Measurements from ENCODE around the gene ARL9.

Gene ARL9

DNA sequence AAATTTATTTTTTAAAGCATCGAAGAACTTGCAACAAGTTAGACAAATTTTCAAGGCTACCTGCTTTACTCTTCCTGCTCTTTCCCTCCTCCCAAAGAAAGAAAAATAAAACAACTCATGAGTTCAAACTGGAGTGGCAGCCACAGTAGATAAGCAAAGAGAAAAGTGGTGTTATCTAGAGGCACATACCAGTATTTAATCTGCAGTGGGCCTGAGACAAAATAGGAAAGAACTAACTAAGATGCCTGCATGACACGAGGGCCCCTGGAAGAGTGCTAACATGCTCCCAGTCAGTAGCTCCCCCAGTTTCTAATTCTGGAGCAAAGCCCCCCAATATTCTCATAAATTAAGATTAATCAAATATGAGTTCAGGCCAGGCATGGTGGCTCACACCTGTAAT is 7.9 kb downstream of the ARL9 start:
- no peaks in the 10 kb centered on the region for H3K36me3 Mint-ChIP-seq (ENCODE audit: low read depth)
- H3K27ac Mint-ChIP-seq: no peak overlapping the region
- peaks cover 5% of the 10 kb centered on the region for H3K27me3 Mint-ChIP-seq (ENCODE audit: low read depth)
- H3K9me3 Mint-ChIP-seq: no peaks in the 10 kb centered on the region
- TF ChIP-seq, protein P1, sequence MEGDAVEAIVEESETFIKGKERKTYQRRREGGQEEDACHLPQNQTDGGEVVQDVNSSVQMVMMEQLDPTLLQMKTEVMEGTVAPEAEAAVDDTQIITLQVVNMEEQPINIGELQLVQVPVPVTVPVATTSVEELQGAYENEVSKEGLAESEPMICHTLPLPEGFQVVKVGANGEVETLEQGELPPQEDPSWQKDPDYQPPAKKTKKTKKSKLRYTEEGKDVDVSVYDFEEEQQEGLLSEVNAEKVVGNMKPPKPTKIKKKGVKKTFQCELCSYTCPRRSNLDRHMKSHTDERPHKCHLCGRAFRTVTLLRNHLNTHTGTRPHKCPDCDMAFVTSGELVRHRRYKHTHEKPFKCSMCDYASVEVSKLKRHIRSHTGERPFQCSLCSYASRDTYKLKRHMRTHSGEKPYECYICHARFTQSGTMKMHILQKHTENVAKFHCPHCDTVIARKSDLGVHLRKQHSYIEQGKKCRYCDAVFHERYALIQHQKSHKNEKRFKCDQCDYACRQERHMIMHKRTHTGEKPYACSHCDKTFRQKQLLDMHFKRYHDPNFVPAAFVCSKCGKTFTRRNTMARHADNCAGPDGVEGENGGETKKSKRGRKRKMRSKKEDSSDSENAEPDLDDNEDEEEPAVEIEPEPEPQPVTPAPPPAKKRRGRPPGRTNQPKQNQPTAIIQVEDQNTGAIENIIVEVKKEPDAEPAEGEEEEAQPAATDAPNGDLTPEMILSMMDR (IDR thresholded peaks at IDR 0.05; ENCODE audit: unreplicated experiment in 3 of 3): no peak
- H3K4me1 Mint-ChIP-seq: no peaks in the 10 kb centered on the region
- H3K4me3 Mint-ChIP-seq: no peak overlapping the region

- Mint-ChIP-seq H3K27me3 (ENCODE audit: low read depth) (peaks cover 6% of the 10 kb centered on the region), H3K27ac (no peak overlapping the region), H3K9me3 (no peaks in the 10 kb centered on the region), H3K4me3 (no peak overlapping the region), H3K4me1 (no peaks in the 10 kb centered on the region), H3K36me3 (ENCODE audit: low read depth) (no peaks in the 10 kb centered on the region)
- TF ChIP-seq, protein P1 (IDR thresholded peaks at IDR 0.05; ENCODE audit: unreplicated experiment in 3 of 3): no peak
These were observed 24.9 kb downstream of the ARL9 start for GRCh38 chr4:56530269-56531148.

GRCh38 chr4:56531149-56531770 is 25.7 kb downstream of the ARL9 start:
- TF ChIP-seq, protein P1 (IDR thresholded peaks at IDR 0.05; ENCODE audit: unreplicated experiment in 3 of 3): no peak
- no peak overlapping the region for H3K27ac Mint-ChIP-seq
- H3K36me3 Mint-ChIP-seq (ENCODE audit: low read depth): no peaks in the 10 kb centered on the region
- no peak overlapping the region for H3K4me3 Mint-ChIP-seq
- H3K9me3 Mint-ChIP-seq: no peaks in the 10 kb centered on the region
- peaks cover 6% of the 10 kb centered on the region for H3K27me3 Mint-ChIP-seq (ENCODE audit: low read depth)
- H3K4me1 Mint-ChIP-seq: no peaks in the 10 kb centered on the region

GRCh38 chr4:56531823-56532222 is 26.2 kb downstream of the ARL9 start:
- TF ChIP-seq, protein P1 (IDR thresholded peaks at IDR 0.05; ENCODE audit: unreplicated experiment in 3 of 3): no peak
- peaks cover 6% of the 10 kb centered on the region for H3K27me3 Mint-ChIP-seq (ENCODE audit: low read depth)
- no peaks in the 10 kb centered on the region for H3K4me1 Mint-ChIP-seq
- H3K27ac Mint-ChIP-seq: no peak overlapping the region
- H3K36me3 Mint-ChIP-seq (ENCODE audit: low read depth): no peaks in the 10 kb centered on the region
- no peaks in the 10 kb centered on the region for H3K9me3 Mint-ChIP-seq
- no peak overlapping the region for H3K4me3 Mint-ChIP-seq

DNA sequence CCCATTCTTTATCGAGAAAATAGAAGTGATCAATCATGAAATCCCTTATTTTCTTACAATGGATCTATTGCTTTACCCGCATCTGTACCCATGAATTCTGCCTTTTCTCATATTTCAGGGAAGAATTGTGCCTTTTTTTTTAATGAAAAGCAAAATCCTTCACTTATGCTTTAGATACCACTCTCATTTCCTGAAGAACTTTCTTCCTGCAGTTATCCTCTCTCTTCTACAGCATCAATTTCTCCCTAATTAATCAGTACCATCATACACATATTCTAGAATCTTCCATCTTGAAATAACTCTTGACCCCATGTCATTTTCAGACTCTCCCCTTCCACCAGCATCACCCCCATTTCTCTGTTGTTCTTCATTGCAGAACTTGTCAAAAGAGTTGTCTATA is 26.6 kb downstream of the ARL9 start:
- Mint-ChIP-seq H3K27me3 (ENCODE audit: low read depth) (peaks cover 6% of the 10 kb centered on the region), H3K4me3 (no peak overlapping the region), H3K36me3 (ENCODE audit: low read depth) (no peaks in the 10 kb centered on the region), H3K4me1 (no peaks in the 10 kb centered on the region), H3K9me3 (no peaks in the 10 kb centered on the region), H3K27ac (no peak overlapping the region)
- TF ChIP-seq, protein P1 (IDR thresholded peaks at IDR 0.05; ENCODE audit: unreplicated experiment in 3 of 3): no peak

Measured in nephron (organoid).